GM12891 (cell line): ENCODE data around the gene STAT5B.

Experiments
- PAX5 ChIP-seq: IDR thresholded peaks from 2 replicates; pipeline ENCODE4 v1.6.1; 2011; ENCODE audit warnings: low read length, moderate library complexity, mild to moderate bottlenecking; ENCODE audit not compliant: insufficient read depth, severe bottlenecking
- POLR2A ChIP-seq: IDR thresholded peaks from 2 replicates; pipeline ENCODE4 v1.6.1; 2011; ENCODE audit warnings: low read depth, low read length, control low read depth
- POLR2AphosphoS5 ChIP-seq: IDR thresholded peaks from 2 replicates; pipeline ENCODE4 v1.6.1; 2011; ENCODE audit warnings: low read depth, low read length, control low read depth
- SPI1 ChIP-seq: IDR thresholded peaks from 2 replicates; pipeline ENCODE4 v1.6.1; 2011; ENCODE audit warnings: low read depth, low read length, control low read depth
- TAF1 ChIP-seq: IDR thresholded peaks from 2 replicates; pipeline ENCODE4 v1.6.1; 2011; ENCODE audit warnings: low read depth, low read length, control low read depth

DNA sequence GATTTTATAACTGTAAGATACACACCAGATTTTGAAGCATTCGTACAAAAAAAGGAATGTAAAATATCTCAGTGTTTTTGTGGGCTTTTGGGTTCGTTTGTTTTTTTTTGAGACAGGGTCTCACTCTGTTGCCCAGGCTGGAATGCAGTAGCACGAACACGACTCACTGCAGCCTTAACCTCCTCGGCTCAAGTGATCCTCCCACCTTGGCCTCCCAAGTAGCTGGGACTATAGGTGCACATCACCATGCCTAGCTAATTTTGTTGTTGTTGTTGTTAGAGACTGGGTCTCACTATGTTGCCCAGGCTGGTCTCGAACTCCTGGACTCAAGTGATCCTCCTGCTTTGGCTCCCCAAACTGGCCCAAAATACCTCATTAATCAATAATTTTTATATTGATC is 15.9 kb downstream of the STAT5B start:
- no peak for TF ChIP-seq POLR2AphosphoS5
- no peak for TF ChIP-seq POLR2A
- no peak for TF ChIP-seq TAF1
- TF ChIP-seq SPI1 = no peak
- TF ChIP-seq PAX5 = no peak
